Left lobe of liver (tissue), 2 donors: ENCODE data around the gene FOXP4. TPM values are rescaled to one million over a fixed set of nuclear protein-coding genes. Genes with fewer than 3 reads are reported as not detected.
"Not testable (repeated sequence)": the region's sequence is repeated elsewhere in the genome, so short reads cannot be mapped to it uniquely, and the experiment has no call there.

Experiments
- ATAC-seq: fragments of 200-7000 bp; cut with Tn5 transposase; one replicate; pipeline ENCODE4 v1.9.1; 2020; ENCODE audit warnings: mild to moderate bottlenecking, moderate library complexity
- DNase-seq: peaks from one replicate; pipeline ENCODE4 v3.0.0-alpha.2; 2020; ENCODE audit warnings: low spot score
- total RNA-seq: library from RNA; stranded (reverse); gene quantifications from one replicate; pipeline ENCODE4 v1.2.1, GENCODE V29; 2021
- donor health status: DM: no; HTN: no; CAD: no; lungs with moderate emphysema.
- donor health status: DM: no; HTN: yes; CAD: no.

Gene FOXP4
- total RNA-seq, 1 donor from 2014 or later: 24.6 TPM

GRCh38 chr6:41596807-41597206 is 50.6 kb downstream of the FOXP4 start:
- DNase-seq (no peak), ATAC-seq (no peak)

DNA sequence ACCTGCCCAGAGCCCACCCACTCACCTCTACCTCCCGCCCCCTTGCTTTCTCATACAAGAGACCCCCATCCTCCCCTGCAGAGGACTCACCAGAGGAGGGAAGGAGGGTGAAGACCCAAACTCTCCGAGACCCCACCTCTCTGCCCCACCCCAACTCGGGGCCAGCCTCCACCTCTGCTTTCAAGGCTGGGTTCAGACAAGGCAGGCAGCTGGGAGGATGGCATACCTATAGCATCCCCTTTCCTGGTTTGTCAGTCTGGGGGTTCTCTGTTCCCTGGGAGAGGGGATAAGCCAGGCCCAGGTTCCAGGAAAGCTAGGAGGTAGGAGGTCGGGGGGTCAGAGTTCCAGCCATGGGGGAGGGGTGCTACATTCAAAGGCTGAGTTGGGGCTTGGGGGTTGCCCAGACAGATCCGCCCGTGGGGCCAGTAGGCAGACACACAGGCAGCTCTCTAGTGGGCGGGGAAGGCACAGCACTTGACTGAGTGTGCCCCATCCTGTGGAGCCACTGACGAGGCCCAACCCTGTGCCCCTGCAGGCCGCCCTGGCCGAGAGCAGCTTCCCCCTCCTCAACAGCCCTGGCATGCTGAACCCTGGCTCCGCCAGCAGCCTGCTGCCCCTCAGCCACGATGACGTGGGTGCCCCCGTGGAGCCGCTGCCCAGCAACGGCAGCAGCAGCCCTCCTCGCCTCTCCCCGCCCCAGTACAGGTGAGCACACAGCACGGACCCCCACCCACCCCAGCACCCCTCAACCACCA is 51.2 kb downstream of the FOXP4 start:
- ATAC-seq (no peak), DNase-seq (no peak)

DNA sequence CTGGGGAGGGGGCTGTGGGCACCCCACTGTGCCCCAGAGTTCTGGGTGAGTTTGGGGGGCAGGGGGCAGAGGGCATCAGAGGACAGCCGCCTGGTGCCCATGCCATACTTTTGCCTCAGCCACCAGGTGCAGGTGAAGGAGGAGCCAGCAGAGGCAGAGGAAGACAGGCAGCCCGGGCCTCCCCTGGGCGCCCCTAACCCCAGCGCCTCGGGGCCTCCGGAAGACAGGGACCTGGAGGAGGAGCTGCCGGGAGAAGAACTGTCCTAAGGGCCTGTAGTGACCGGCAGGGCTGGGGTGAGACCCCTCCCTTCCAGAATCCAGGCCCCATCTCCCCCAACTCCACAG is 52.5 kb downstream of the FOXP4 start:
- no peak for DNase-seq
- no peak for ATAC-seq

DNA sequence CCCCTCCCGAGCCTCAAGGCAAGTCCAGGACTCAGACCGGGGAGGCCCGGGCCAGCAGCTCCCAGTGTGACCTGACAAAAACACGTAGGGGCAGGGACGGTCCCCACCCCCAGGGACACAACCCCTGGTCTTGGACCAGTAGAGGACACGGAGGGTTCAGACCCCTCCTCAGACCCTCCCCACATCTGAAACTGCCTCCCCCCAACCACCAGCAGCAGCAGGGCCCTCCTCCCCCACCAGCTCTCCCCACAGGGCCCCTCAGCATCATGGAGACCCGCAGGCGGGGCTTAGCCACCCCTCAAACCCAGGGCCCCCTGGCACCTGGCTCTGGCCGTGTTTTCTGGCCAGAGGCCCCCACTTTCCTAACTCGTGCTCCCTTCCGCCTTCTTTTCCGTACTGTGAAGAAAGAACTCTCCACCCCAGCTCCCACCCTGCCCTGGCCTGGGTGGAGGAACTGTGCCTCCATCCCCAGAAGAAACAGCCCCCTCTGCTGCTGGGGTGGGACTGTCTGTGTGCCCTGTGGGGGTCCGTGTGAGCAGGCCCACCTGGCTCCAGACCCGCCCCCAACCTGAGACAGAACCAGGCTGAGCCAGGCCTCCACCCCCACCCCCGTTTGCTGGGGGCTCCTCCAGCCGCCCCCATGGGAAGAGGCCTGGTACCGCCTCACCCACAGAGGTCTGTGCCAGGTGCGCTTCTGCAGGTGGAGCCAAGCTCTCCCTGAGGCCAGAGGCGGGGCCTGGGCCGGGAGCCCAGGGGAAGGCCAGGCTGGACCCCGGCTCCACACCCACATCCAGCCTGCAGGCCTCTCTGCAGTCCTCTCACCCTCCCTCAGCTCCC is 53.1 kb downstream of the FOXP4 start:
- peak; percentile 6 for ATAC-seq
- no peak for DNase-seq

GRCh38 chr6:41599852-41600445 is 53.8 kb downstream of the FOXP4 start:
- no peak for ATAC-seq
- DNase-seq: no peak

GRCh38 chr6:41600499-41601247 is 54.5 kb downstream of the FOXP4 start:
- no peak for DNase-seq
- no peak for ATAC-seq

DNA sequence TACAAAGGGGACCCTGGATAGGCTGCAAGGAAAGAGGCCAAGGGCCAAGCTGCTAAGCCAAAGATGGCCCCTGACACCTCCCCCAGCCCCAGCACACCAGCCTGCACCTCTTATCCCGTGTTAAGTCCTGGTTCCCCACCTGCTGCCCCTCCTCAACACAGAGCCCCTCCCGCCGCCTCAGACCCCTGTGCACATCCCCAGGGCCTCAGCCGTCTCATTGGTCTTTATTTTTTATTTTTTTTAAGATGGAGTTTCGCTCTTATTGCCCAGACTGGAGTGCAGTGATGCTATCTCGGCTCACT is 55.0 kb downstream of the FOXP4 start:
- ATAC-seq: no peak
- no peak for DNase-seq

DNA sequence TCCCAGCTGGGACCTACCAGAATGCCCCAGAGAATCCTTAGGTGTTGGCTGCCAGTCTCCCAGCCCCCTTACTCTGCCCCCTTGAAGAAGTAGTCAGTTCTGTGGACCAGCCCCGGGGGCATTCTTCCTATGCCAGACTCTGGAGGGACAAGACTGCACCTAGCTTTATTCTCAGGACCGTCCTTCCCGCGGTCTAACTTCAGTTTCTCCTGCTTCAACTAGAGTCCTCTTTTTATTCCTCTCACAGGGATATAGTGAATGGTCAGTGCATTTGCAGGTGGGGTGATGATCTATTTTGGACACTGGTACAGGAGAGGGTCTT is 56.2 kb downstream of the FOXP4 start:
- ATAC-seq (no peak), DNase-seq (no peak)

DNA sequence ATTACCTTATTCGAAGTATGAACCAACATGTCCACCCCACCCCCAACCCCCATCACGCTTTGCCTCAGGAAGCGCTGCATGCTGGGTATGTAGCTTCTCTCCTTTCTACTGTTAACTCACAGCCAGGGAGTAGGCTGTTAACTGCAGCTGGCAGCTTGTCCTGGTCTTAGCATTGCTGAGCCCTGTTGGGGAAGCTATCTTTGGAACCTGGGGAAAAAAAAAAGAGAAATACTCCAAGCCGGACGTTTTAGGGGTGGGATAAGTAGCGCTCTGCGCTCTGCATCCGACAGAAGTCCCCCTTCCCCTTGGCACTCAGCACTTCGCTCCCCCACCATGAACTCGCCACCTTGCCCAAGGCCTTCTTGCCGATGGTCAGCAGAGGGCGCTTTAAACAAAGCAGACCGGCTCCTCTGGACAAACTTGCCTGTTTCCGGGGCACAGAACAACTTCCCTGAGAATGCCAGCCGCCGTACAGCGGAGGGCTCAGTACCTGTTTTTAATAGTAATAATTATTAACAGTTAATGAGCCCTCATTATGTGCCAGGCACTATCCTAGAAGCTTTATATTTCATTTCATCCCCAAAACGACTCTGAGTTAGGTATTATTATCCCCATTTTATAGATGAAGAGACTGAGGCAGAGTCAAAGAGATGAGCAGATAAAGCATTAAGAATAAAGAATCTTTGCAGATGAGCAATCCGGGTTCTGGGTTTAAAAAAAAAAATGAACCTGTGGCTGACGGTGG is 56.9 kb downstream of the FOXP4 start:
- peak; percentile 83 for ATAC-seq
- peak; percentile 76 for DNase-seq

DNA sequence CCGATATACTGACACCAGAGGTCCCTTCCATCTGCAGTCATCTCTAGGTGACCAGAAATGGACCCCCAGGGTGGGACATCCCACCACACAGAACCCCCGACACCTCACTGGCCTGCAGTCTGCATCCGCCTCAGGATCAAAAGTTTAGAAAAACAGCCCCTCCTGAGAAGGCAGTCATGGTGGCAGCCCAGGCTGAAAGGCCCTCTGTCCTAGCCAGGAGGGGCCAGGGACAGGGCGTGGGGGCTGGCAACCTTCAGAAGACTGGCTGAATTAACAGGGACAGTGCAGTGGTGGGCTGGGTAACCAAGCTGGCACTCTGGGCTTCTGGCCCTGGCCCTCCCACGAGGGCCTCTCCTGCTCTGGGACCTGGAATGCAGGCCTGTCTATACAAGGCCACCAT is 57.8 kb downstream of the FOXP4 start:
- DNase-seq: no peak
- no peak for ATAC-seq

DNA sequence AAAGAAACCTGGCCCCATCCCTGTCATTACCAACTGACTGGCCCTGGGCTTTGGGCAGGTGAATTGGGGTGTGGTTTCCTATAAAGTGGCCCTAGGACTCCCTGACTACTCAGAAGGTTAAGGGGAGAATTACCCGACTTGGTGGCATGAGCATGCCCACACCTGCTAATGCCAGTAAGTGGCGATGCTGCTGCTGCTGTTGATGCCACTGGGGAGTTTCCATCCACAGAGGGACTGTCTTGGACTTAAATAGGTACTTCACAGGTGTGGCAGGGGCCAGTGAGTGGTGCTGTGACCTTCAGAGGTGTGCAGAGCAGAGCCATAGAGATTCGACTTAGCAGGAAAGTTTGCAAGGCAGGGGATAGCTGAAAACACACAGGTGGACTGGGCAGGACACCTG is 59.5 kb downstream of the FOXP4 start:
- no peak for DNase-seq
- no peak for ATAC-seq

DNA sequence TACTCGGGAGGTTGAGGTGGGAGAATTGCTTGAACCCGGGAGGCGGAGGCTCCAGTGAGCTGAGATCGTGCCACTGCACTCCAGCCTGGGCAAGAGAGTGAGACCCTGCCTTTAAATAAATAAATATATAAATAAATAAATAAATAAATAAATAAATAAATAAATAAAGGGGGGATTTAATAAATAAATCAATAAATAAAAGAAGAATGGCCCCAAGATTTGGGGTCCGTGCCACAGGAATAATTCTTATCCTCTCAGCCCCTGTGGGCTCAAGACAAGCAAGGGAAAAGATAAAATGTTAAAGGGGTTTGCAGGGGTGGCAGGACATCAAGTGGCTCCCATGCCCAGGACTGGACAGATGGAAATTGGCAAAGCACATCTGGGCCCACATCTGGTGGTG is 60.9 kb downstream of the FOXP4 start:
- DNase-seq (no peak), ATAC-seq (no peak)

GRCh38 chr6:41607736-41608135 is 61.6 kb downstream of the FOXP4 start:
- no peak for DNase-seq

GRCh38 chr6:41608443-41609151 is 62.4 kb downstream of the FOXP4 start:
- DNase-seq (no peak), ATAC-seq (no peak)

More at GRCh38 chr6:41607736-41608135, 61.6 kb downstream of the FOXP4 start:
- ATAC-seq: no peak

DNA sequence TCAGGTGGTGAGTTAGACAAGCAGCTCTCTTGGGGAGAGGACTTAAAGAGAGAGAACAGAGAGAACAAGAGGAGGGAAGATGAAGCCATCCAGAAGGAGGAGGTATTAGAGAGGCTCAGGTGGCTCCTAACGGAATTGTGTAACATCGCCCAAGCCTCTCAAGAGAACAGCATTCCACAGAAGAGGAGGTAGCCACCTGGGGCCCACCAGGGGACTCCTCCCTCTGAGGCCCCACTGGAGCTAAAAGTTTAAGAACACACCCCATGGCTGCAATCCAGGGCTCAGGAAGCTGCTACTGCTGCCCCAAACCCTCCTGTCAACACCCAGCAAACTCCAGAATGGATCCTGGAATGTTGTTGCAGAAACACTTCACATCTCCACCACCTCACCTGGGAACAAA is 68.5 kb downstream of the FOXP4 start:
- no peak for DNase-seq
- no peak for ATAC-seq

- no peak for DNase-seq
- no peak for ATAC-seq
Observed at GRCh38 chr6:41615311-41615710, 69.1 kb downstream of the FOXP4 start.

DNA sequence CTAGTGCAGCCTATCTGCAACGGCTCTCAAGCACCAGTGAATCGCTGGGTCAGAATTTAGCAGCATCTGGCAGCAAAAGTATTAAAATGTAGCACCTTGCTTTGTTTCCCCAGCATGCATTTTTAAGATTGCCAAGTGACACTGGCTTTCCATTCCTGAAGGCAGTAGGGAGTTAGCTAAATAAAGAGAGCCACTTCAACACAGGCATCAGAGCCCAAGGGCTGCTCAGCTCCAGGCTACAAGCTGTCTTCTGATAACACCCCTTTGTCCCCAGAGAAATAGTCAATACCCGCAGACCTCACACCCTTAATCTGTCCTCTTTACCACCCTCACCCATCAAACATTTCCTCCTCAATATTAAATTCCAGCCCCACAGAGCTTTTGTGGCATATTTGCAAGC is 72.4 kb downstream of the FOXP4 start:
- ATAC-seq: no peak
- DNase-seq: no peak

DNA sequence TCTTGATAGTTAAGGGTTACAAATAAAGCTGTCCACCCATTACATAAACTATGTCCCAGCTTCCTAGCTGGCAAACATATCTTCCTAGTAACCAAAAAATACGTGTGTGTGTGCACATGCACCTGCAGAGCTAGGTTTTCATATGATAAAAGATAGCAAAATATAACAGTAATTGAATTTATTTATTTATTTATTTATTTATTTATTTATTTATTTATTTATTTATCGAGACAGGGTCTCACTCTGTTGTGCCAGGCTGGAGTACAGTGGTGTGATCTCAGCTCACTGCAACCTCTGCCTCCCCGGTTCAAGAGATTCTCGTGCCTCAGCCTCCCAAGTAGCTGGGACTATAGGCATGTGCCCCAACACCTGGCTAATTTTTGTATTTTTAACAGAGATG is 73.0 kb downstream of the FOXP4 start:
- not testable (repeated sequence) for ATAC-seq, DNase-seq

GRCh38 chr6:41621367-41621766 is 75.2 kb downstream of the FOXP4 start:
- no peak for DNase-seq
- no peak for ATAC-seq

GRCh38 chr6:41621802-41622201 is 75.6 kb downstream of the FOXP4 start:
- ATAC-seq: no peak
- no peak for DNase-seq
